Measurements from ENCODE around the gene PRKCG. TPM values are rescaled to one million over a fixed set of nuclear protein-coding genes. Genes with fewer than 3 reads are reported as not detected.
A peak's percentile ranks its signal among the peaks of the same experiment; 100 is the strongest.
"Not testable (repeated sequence)": the region's sequence is repeated elsewhere in the genome, so short reads cannot be mapped to it uniquely, and the experiment has no call there.

PRKCG gene
- total RNA-seq (1 to 10 TPM in 1 of 2 donors, not detected in 1; 1.2 TPM), polyA plus RNA-seq (not detected)
- long read RNA-seq, donor 1, result 0 reads
- long read RNA-seq, donor 2, result 0 reads

- H3K4me3 ChIP-seq (ENCODE audit: low read length in 2 of 2), result no peak within 1 kb of the TSS
- intact Hi-C loops (cut with DNase I), result no loop called here
- H3K36me3 ChIP-seq (ENCODE audit: control insufficient read depth in 1 of 2, insufficient read depth in 2 of 2, low read length in 1 of 2), result no peaks in the 10 kb centered on the region
- 3 to 5% methylated on average over 27 to 49 of the region's 49 CpGs for WGBS, 2 donors
- H3K9me3 ChIP-seq (ENCODE audit: control insufficient read depth, low read length), result no peaks in the 10 kb centered on the region
- no peak for ATAC-seq (ENCODE audit: low FRiP score)
- no peaks in the 10 kb centered on the region for H3K27me3 ChIP-seq (ENCODE audit: control insufficient read depth in 1 of 2, insufficient read depth in 2 of 2, low read length in 1 of 2)
- peaks cover 0 to 3% of the 10 kb centered on the region in 2 donors for H3K4me1 ChIP-seq (ENCODE audit: control insufficient read depth in 1 of 2, insufficient read depth in 2 of 2, low read length in 2 of 2)
- peak; percentile 61 to 81 for DNase-seq
- H3K27ac ChIP-seq (ENCODE audit: low read depth in 1 of 2, low read length in 2 of 2), result no peak within 1 kb of the TSS
These were observed at the start of gene PRKCG for GRCh38 chr19:53881482-53882390. Gene PRKCG, plus strand, starts transcription at chr19:53882197. Its CDS starts 298 bp downstream, at chr19:53882495.

DNA sequence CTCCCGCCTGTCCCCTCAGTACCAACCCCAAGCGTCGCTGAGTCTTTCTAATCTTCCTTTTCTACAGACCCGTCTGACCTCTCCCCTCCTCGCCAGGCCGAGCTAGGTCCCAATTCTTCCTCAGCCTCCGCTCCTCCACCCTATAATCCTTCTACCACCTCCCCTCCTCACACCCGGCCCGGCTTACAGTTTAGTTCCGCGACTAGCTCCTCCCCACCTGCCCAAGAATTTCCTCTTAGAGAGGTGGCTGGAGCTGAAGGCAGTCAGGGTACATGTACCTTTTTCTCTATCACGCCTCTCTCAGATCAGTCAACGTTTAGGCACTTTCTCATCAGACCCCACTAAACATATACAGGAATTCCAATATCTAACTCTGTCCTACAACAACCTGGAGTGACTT lies 49.1 kb upstream of the PRKCG start:
- H3K27ac ChIP-seq (ENCODE audit: low read depth in 1 of 2, low read length in 2 of 2); intact Hi-C loops (cut with DNase I); H3K9me3 ChIP-seq (ENCODE audit: control insufficient read depth, low read length); H3K36me3 ChIP-seq (ENCODE audit: control insufficient read depth in 1 of 2, insufficient read depth in 2 of 2, low read length in 1 of 2); H3K27me3 ChIP-seq (ENCODE audit: control insufficient read depth in 1 of 2, insufficient read depth in 2 of 2, low read length in 1 of 2); DNase-seq; H3K4me3 ChIP-seq (ENCODE audit: low read length in 2 of 2); H3K4me1 ChIP-seq (ENCODE audit: control insufficient read depth in 1 of 2, insufficient read depth in 2 of 2, low read length in 2 of 2); ATAC-seq (ENCODE audit: low FRiP score): not testable (repeated sequence)
- WGBS, 2 donors, result 13 to 15% methylated on average over 9 to 10 of the region's 13 CpGs

- H3K9me3 ChIP-seq (ENCODE audit: control insufficient read depth, low read length); H3K4me3 ChIP-seq (ENCODE audit: low read length in 2 of 2); H3K27me3 ChIP-seq (ENCODE audit: control insufficient read depth in 1 of 2, insufficient read depth in 2 of 2, low read length in 1 of 2); H3K4me1 ChIP-seq (ENCODE audit: control insufficient read depth in 1 of 2, insufficient read depth in 2 of 2, low read length in 2 of 2); H3K27ac ChIP-seq (ENCODE audit: low read depth in 1 of 2, low read length in 2 of 2); ATAC-seq (ENCODE audit: low FRiP score); DNase-seq; H3K36me3 ChIP-seq (ENCODE audit: control insufficient read depth in 1 of 2, insufficient read depth in 2 of 2, low read length in 1 of 2); intact Hi-C loops (cut with DNase I): not testable (repeated sequence)
- WGBS, 2 donors, result 62 to 66% methylated on average over 5 of the region's 5 CpGs
These were observed 43.6 kb upstream of the PRKCG start for GRCh38 chr19:53838446-53838845.

GRCh38 chr19:53840241-53840640 lies 41.8 kb upstream of the PRKCG start:
- not testable (repeated sequence) for H3K4me3 ChIP-seq (ENCODE audit: low read length in 2 of 2); H3K27me3 ChIP-seq (ENCODE audit: control insufficient read depth in 1 of 2, insufficient read depth in 2 of 2, low read length in 1 of 2); H3K27ac ChIP-seq (ENCODE audit: low read depth in 1 of 2, low read length in 2 of 2); ATAC-seq (ENCODE audit: low FRiP score); H3K36me3 ChIP-seq (ENCODE audit: control insufficient read depth in 1 of 2, insufficient read depth in 2 of 2, low read length in 1 of 2); H3K9me3 ChIP-seq (ENCODE audit: control insufficient read depth, low read length); H3K4me1 ChIP-seq (ENCODE audit: control insufficient read depth in 1 of 2, insufficient read depth in 2 of 2, low read length in 2 of 2); DNase-seq
- 90 to 97% methylated on average over 12 of the region's 12 CpGs for WGBS, 2 donors
- intact Hi-C loops (cut with DNase I), result loop anchor here (5.0 to 10.0 kb wide), 2 partner anchors 182 to 265 kb away; partner anchors contain the start of genes NDUFA3 (in 1 of the 2) and OSCAR (in 1 of the 2)

DNA sequence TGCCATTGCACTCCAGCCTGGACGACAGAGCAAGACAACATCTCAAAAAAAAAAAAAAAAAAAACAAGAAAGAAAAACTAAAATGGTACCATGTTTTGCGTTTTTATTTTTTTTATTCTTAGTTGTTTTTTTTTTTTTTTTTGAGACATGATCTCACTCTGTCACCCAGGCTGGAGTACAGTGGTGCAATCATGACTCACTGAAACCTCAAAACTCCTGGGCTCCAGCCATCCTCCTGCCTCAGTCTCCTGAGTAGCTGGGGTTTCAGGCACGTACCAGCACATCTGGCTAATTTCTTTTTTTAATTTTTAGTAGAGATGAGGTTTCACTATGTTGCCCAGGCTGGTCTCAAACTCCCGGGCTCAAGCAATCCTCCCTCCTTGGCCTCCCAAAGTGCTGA lies 41.1 kb upstream of the PRKCG start:
- not testable (repeated sequence) for DNase-seq; H3K36me3 ChIP-seq (ENCODE audit: control insufficient read depth in 1 of 2, insufficient read depth in 2 of 2, low read length in 1 of 2); H3K4me3 ChIP-seq (ENCODE audit: low read length in 2 of 2); H3K27ac ChIP-seq (ENCODE audit: low read depth in 1 of 2, low read length in 2 of 2); H3K27me3 ChIP-seq (ENCODE audit: control insufficient read depth in 1 of 2, insufficient read depth in 2 of 2, low read length in 1 of 2); H3K4me1 ChIP-seq (ENCODE audit: control insufficient read depth in 1 of 2, insufficient read depth in 2 of 2, low read length in 2 of 2); ATAC-seq (ENCODE audit: low FRiP score); H3K9me3 ChIP-seq (ENCODE audit: control insufficient read depth, low read length)
- WGBS, 2 donors, result 63 to 64% methylated on average over 4 of the region's 4 CpGs
- intact Hi-C loops (cut with DNase I), result loop anchor here (5.0 to 10.0 kb wide), 2 partner anchors 181 to 264 kb away; partner anchors contain the start of genes NDUFA3 (in 1 of the 2) and OSCAR (in 1 of the 2)

GRCh38 chr19:53844849-53845246 lies 37.1 kb upstream of the PRKCG start:
- no peaks in the 10 kb centered on the region for H3K9me3 ChIP-seq (ENCODE audit: control insufficient read depth, low read length)
- H3K4me1 ChIP-seq (ENCODE audit: control insufficient read depth in 1 of 2, insufficient read depth in 2 of 2, low read length in 2 of 2), result no peaks in the 10 kb centered on the region
- 88 to 90% methylated on average over 9 of the region's 9 CpGs for WGBS, 2 donors
- H3K27me3 ChIP-seq (ENCODE audit: control insufficient read depth in 1 of 2, insufficient read depth in 2 of 2, low read length in 1 of 2), result no peaks in the 10 kb centered on the region
- no peak for ATAC-seq (ENCODE audit: low FRiP score)
- intact Hi-C loops (cut with DNase I), result loop anchor here (5.0 to 10.0 kb wide), 2 partner anchors 177 to 260 kb away; partner anchors contain the start of genes NDUFA3 (in 1 of the 2) and OSCAR (in 1 of the 2)
- H3K36me3 ChIP-seq (ENCODE audit: control insufficient read depth in 1 of 2, insufficient read depth in 2 of 2, low read length in 1 of 2), result no peaks in the 10 kb centered on the region
- H3K27ac ChIP-seq (ENCODE audit: low read depth in 1 of 2, low read length in 2 of 2), result no peak overlapping the region
- DNase-seq, result no peak
- no peak overlapping the region for H3K4me3 ChIP-seq (ENCODE audit: low read length in 2 of 2)

- DNase-seq (no peak), ATAC-seq (ENCODE audit: low FRiP score) (no peak)
- H3K36me3 ChIP-seq (ENCODE audit: control insufficient read depth in 1 of 2, insufficient read depth in 2 of 2, low read length in 1 of 2), result no peaks in the 10 kb centered on the region
- no peaks in the 10 kb centered on the region for H3K9me3 ChIP-seq (ENCODE audit: control insufficient read depth, low read length)
- H3K27me3 ChIP-seq (ENCODE audit: control insufficient read depth in 1 of 2, insufficient read depth in 2 of 2, low read length in 1 of 2), result no peaks in the 10 kb centered on the region
- H3K4me3 ChIP-seq (ENCODE audit: low read length in 2 of 2), result no peak overlapping the region
- intact Hi-C loops (cut with DNase I), result loop anchor here in 1 of 2 donors (10.0 kb wide), 1 partner anchor 257 kb away; the partner anchor contains the start of genes NDUFA3 and OSCAR
- no peaks in the 10 kb centered on the region for H3K4me1 ChIP-seq (ENCODE audit: control insufficient read depth in 1 of 2, insufficient read depth in 2 of 2, low read length in 2 of 2)
- WGBS, 2 donors, result 28 to 30% methylated on average over 8 of the region's 8 CpGs
- H3K27ac ChIP-seq (ENCODE audit: low read depth in 1 of 2, low read length in 2 of 2), result no peak overlapping the region
These were observed 34.4 kb upstream of the PRKCG start for GRCh38 chr19:53847555-53847954.

GRCh38 chr19:53849237-53849676 lies 32.7 kb upstream of the PRKCG start:
- H3K4me3 ChIP-seq (ENCODE audit: low read length in 2 of 2), result no peak overlapping the region
- no peak overlapping the region for H3K27ac ChIP-seq (ENCODE audit: low read depth in 1 of 2, low read length in 2 of 2)
- no peaks in the 10 kb centered on the region for H3K9me3 ChIP-seq (ENCODE audit: control insufficient read depth, low read length)
- DNase-seq (no peak), ATAC-seq (ENCODE audit: low FRiP score) (peak; percentile 19)
- H3K4me1 ChIP-seq (ENCODE audit: control insufficient read depth in 1 of 2, insufficient read depth in 2 of 2, low read length in 2 of 2), result no peaks in the 10 kb centered on the region
- H3K27me3 ChIP-seq (ENCODE audit: control insufficient read depth in 1 of 2, insufficient read depth in 2 of 2, low read length in 1 of 2), result no peaks in the 10 kb centered on the region
- intact Hi-C loops (cut with DNase I), result loop anchor here in 1 of 2 donors (10.0 kb wide), 1 partner anchor 256 kb away; the partner anchor contains the start of genes NDUFA3 and OSCAR
- no peaks in the 10 kb centered on the region for H3K36me3 ChIP-seq (ENCODE audit: control insufficient read depth in 1 of 2, insufficient read depth in 2 of 2, low read length in 1 of 2)
- 39 to 41% methylated on average over 11 of the region's 11 CpGs for WGBS, 2 donors

Data from aorta (tissue), 5 donors.